Choroid plexus epithelial cell (primary cell): ENCODE data around the gene NDUFS1.
A peak's percentile ranks its signal among the peaks of the same experiment; 100 is the strongest.
"Not testable (repeated sequence)": the region's sequence is repeated elsewhere in the genome, so short reads cannot be mapped to it uniquely, and the experiment has no call there.

Source experiments
- DNase-seq: peaks from one replicate; pipeline ENCODE4 v3.0.0-alpha.2; 2010; ENCODE audit warnings: low read depth
- H3K4me3 ChIP-seq: 2 replicates; pipeline ENCODE4 v1.5.1; 2011; ENCODE audit warnings: low read depth, mild to moderate bottlenecking, control low read depth, low read length, moderate library complexity
- TF ChIP-seq, protein P1 (sequence below): conservative IDR thresholded peaks from 2 replicates; pipeline ENCODE4 v1.5.1; 2011; ENCODE audit warnings: low read depth, mild to moderate bottlenecking, control low read depth, inconsistent platforms, low read length, moderate library complexity

Gene NDUFS1

DNA sequence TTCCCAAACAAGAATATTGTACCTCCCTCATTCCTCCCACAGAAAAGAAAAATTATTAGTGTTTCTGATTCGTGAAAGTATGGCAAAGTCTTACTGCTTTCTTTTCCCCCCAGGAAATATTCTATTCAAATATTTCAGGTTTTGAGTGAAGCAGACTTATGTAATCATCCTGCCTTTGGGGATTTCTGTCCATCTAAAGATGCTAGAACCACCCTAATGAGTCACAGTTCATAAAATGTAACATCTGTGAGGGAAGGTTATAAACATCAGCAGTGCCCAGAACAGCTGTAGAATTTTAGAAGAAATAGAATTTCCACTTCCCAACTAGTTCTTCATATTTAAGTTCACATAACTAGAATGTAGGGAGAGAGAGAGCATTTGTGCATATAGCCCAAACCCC lies 39.4 kb upstream of the NDUFS1 start:
- TF ChIP-seq, protein P1, sequence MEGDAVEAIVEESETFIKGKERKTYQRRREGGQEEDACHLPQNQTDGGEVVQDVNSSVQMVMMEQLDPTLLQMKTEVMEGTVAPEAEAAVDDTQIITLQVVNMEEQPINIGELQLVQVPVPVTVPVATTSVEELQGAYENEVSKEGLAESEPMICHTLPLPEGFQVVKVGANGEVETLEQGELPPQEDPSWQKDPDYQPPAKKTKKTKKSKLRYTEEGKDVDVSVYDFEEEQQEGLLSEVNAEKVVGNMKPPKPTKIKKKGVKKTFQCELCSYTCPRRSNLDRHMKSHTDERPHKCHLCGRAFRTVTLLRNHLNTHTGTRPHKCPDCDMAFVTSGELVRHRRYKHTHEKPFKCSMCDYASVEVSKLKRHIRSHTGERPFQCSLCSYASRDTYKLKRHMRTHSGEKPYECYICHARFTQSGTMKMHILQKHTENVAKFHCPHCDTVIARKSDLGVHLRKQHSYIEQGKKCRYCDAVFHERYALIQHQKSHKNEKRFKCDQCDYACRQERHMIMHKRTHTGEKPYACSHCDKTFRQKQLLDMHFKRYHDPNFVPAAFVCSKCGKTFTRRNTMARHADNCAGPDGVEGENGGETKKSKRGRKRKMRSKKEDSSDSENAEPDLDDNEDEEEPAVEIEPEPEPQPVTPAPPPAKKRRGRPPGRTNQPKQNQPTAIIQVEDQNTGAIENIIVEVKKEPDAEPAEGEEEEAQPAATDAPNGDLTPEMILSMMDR: no peak
- DNase-seq: peak; percentile 60
- H3K4me3 ChIP-seq: no peak overlapping the region

DNA sequence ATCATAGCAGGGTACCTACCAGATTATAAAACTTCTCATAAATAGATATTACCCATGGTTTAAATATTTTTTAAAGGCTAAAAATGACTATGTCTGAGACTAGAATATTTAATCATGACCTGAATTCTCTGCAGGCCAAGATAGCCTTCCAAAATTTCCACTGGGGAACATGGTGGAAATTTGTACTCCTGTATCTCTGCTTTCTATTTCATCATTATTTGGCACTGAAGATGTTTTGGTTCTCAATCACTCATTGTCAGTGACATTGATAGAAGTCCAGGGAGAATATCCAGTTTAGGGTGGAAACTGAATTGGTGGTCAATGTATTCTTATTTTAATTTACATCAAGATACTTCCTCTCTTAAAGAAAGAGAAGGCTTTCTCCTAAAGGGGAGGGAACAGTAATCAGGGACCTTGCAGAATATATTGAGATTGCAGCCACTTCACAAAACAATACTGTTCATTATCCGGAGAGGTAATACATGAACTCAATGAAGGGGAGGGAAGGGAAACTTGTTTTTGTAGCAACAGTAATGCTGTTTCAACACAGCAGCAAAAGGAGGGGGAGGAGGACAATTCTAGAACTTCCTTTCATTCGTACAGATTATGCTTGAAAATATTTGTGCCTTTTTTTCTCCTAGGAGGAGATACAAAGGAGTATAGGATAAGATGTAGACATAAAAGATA lies 34.6 kb upstream of the NDUFS1 start:
- no peak for DNase-seq
- TF ChIP-seq, protein P1: no peak
- no peak overlapping the region for H3K4me3 ChIP-seq

DNA sequence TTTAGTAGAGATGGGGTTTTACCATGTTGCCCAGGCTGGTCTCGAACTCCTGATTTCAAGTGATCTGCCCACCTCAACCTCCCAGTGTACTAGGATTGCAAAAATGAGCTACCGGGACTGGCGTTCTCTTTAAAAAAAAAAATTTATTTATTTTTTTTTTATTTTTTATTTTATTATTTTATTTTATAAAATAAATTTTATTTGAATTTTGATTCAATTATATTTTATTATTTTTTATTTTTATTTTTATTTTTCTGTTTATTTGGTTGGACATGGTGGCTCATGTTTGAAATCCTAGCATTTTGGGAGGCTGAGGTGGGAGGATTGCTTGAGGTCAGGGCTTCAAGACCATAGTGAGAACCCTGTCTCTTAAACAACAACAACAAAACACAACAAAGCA lies 32.9 kb upstream of the NDUFS1 start:
- DNase-seq: no peak
- no peak overlapping the region for H3K4me3 ChIP-seq
- TF ChIP-seq, protein P1: no peak

DNA sequence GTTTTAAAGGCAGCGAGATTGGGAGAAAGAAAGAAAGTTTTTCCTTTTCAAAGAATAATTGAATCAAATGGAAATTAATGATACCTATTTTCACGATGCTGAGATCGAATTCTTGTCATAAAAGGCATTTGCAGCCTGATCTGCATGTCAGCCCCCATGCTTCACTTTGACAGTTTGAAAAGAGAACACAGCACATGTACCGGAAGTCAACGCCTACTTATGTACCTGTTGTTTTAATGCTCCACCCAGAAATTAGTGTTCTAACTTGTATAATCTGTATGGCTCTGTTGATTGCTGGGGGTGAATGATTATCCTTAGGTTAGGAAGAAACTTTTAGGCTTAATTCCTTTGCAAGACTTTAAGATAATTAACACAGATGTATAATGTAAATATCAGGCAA lies 31.4 kb upstream of the NDUFS1 start:
- TF ChIP-seq, protein P1: no peak
- DNase-seq: no peak

DNA sequence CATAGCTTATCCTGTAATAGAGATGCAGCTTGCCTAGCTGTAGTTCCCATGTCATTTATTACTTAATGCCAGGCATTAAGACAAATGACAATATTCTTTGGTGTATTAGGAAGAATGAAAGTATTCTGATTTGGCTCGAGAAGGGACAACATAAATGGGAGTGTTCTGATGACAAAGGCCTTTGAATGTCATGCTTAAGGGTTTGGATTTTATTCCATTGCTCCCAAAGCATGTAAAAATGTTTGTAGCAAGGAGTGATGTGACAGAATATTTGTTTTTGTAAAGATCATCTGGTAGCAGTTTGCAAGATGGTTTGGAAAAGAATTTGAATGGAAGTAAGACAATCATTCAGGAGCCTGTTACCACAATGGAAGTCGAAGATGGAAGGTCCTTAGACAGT lies 30.9 kb upstream of the NDUFS1 start:
- TF ChIP-seq, protein P1: no peak
- DNase-seq: no peak
- H3K4me3 ChIP-seq: no peak overlapping the region

More for the DNA sequence above, 31.4 kb upstream of the NDUFS1 start:
- no peak overlapping the region for H3K4me3 ChIP-seq

DNA sequence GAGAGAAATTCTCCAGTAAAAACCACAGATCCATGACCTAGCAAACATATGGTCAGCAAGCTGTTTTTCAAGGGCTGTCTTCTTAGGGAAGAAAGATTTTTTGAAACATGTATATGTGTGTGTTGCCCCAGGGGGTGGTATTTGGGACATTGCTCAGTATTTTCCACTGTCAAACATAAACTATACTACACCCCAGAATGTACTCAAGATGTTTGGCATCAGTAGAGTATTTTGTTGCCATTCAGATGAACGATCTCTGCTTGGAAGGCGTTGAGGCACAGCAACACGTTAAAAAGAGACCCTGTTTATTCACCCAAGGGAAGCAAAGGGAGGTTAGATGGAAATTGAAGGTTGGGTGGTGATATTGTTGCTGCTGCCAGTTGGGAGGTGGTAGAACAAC lies 30.4 kb upstream of the NDUFS1 start:
- TF ChIP-seq, protein P1: no peak
- no peak overlapping the region for H3K4me3 ChIP-seq
- DNase-seq: no peak

DNA sequence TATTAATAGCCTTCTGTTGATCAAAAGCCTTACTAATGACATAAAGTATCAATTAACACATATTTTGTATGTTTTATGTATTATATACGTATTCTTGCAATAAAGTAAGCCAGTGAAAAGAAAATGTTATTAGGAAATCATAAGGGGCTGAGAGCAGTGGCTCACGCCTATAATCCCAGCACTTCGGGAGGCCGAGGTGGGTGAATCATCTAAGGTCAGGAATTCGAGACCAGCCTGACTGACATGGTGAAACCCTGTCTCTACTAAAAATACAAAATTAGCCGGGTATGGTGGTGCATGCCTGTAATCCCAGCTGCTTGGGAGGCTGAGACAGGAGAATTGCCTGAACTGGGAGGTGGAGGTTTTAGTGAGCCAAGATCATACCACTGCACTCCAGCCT lies 22.3 kb upstream of the NDUFS1 start:
- peak; percentile 49 for DNase-seq
- H3K4me3 ChIP-seq: not testable (repeated sequence)
